OCI-LY7 (cell line): ENCODE data around the gene ADCY1.

Experiments
- EZH2phosphoT487 ChIP-seq: fragments of 200-600 bp; sonication (generic); IDR thresholded peaks from 2 replicates; pipeline ENCODE4 v1.6.1; 2018; ENCODE audit warnings: low read depth, borderline replicate concordance, mild to moderate bottlenecking, mixed run types, antibody characterized with exemption, low read length, moderate library complexity, mixed read lengths
- TF ChIP-seq, protein P1 (sequence below): fragments of 200-600 bp; sonication (generic); conservative IDR thresholded peaks from 2 replicates; pipeline ENCODE4 v1.5.1; 2014; ENCODE audit warnings: mild to moderate bottlenecking, antibody characterized with exemption, low read length, moderate library complexity, mixed read lengths

DNA sequence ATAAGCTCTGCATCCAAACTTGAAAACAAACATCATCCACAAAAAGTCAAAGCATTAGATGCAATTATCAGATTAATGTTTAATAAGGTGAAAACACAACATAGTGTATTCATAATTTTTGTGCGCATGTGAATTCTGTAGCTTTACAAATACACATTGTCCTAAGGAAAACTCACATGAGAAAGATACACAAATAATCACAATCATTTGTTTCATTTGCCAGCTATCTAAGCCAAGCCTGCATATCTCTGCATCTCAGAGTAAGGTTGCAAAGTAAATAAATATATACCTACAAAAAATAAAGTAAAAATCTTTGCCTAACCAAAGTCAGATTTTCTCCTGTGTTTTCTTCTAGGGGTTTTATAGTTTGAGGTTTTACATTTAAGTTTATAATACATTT is 57.4 kb downstream of the ADCY1 start:
- TF ChIP-seq, protein P1, sequence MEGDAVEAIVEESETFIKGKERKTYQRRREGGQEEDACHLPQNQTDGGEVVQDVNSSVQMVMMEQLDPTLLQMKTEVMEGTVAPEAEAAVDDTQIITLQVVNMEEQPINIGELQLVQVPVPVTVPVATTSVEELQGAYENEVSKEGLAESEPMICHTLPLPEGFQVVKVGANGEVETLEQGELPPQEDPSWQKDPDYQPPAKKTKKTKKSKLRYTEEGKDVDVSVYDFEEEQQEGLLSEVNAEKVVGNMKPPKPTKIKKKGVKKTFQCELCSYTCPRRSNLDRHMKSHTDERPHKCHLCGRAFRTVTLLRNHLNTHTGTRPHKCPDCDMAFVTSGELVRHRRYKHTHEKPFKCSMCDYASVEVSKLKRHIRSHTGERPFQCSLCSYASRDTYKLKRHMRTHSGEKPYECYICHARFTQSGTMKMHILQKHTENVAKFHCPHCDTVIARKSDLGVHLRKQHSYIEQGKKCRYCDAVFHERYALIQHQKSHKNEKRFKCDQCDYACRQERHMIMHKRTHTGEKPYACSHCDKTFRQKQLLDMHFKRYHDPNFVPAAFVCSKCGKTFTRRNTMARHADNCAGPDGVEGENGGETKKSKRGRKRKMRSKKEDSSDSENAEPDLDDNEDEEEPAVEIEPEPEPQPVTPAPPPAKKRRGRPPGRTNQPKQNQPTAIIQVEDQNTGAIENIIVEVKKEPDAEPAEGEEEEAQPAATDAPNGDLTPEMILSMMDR, result no peak
- no peak for TF ChIP-seq EZH2phosphoT487
